Measurements from ENCODE around the gene CAST.

- TF ChIP-seq, protein P1, sequence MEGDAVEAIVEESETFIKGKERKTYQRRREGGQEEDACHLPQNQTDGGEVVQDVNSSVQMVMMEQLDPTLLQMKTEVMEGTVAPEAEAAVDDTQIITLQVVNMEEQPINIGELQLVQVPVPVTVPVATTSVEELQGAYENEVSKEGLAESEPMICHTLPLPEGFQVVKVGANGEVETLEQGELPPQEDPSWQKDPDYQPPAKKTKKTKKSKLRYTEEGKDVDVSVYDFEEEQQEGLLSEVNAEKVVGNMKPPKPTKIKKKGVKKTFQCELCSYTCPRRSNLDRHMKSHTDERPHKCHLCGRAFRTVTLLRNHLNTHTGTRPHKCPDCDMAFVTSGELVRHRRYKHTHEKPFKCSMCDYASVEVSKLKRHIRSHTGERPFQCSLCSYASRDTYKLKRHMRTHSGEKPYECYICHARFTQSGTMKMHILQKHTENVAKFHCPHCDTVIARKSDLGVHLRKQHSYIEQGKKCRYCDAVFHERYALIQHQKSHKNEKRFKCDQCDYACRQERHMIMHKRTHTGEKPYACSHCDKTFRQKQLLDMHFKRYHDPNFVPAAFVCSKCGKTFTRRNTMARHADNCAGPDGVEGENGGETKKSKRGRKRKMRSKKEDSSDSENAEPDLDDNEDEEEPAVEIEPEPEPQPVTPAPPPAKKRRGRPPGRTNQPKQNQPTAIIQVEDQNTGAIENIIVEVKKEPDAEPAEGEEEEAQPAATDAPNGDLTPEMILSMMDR (IDR thresholded peaks at IDR 0.05; ENCODE audit: insufficient read depth, low read length, poor library complexity, severe bottlenecking) = no peak
- TF ChIP-seq EZH2phosphoT487 (conservative IDR thresholded peaks at IDR 0.05; ENCODE audit: low read length) = no peak
Observed at GRCh38 chr5:96816411-96816939, 154.3 kb downstream of the CAST start.

All from SU-DHL-6 (cell line).